ENCODE results near the gene APBB2.

- TF ChIP-seq CTCF (conservative IDR thresholded peaks at IDR 0.05 in 1 of 2, IDR thresholded peaks at IDR 0.05 in 1 of 2; ENCODE audit: extremely low read depth in 1 of 2, insufficient read depth in 1 of 2, low read depth in 1 of 2, low read length in 2 of 2) (no peak), EZH2 (IDR thresholded peaks at IDR 0.05; ENCODE audit: borderline replicate concordance, low read length) (no peak)
Observed at GRCh38 chr4:41122309-41122708, 92.0 kb downstream of the APBB2 start.
